Common myeloid progenitor, CD34-positive (primary cell): ENCODE measurements around the gene COL4A6.

ENCODE experiments used
- CTCF ChIA-PET: fragments of 350-600 bp; sonication (Branson Sonifier 250); formaldehyde crosslinking; loops from one replicate; lab custom pipeline; 2021; ENCODE audit warnings: antibody characterized with exemption; lab: Charles Lee
- POLR2A ChIA-PET: fragments of 350-600 bp; sonication (Branson Sonifier 250); formaldehyde crosslinking; loops from one replicate; lab custom pipeline; 2021; ENCODE audit warnings: antibody characterized with exemption; lab: Charles Lee
- DNase-seq, 3 donors: peaks; one replicate each; pipeline versions ENCODE4 v3.0.0 to v3.0.0-alpha.2; 2013
- H3K27ac ChIP-seq, 2 experiments: 1 replicate in 1 of 2; 2 replicates in 1 of 2; pipeline ENCODE4 v1.7.0; 2013; ENCODE audit warnings: inconsistent platforms in 2 of 2, low read length in 2 of 2, mild to moderate bottlenecking in 2 of 2, low read depth in 1 of 2, moderate library complexity in 1 of 2; ENCODE audit not compliant: severe bottlenecking in 2 of 2, insufficient read depth in 1 of 2, poor library complexity in 1 of 2
- H3K27me3 ChIP-seq, 5 experiments: replicated peaks in 2 of 5; 1 replicate in 3 of 5; 2 replicates in 2 of 5; pipeline versions ENCODE4 v1.6.1 to v1.7.0; 2013; ENCODE audit warnings: low read length in 4 of 5, mild to moderate bottlenecking in 2 of 5, moderate library complexity in 2 of 5, inconsistent platforms in 1 of 5; ENCODE audit not compliant: insufficient read depth in 5 of 5, control insufficient read depth in 4 of 5
- H3K36me3 ChIP-seq, 4 experiments: 1 replicate in 2 of 4; 2 replicates in 2 of 4; pipeline versions ENCODE4 v1.6.1 to v1.7.0; 2013; ENCODE audit warnings: low read length in 3 of 4, control low read depth in 1 of 4, mild to moderate bottlenecking in 1 of 4; ENCODE audit not compliant: control insufficient read depth in 4 of 4, insufficient read depth in 4 of 4
- H3K4me1 ChIP-seq, 4 experiments: 1 replicate in 3 of 4; 2 replicates in 1 of 4; pipeline versions ENCODE4 v1.6.1 to v1.7.1; 2013; ENCODE audit warnings: low read length in 3 of 4, mild to moderate bottlenecking in 3 of 4, control low read depth in 1 of 4, inconsistent platforms in 1 of 4, moderate library complexity in 1 of 4; ENCODE audit not compliant: control insufficient read depth in 4 of 4, insufficient read depth in 4 of 4; ENCODE audit errors: control extremely low read depth in 1 of 4
- H3K4me3 ChIP-seq, 7 experiments: 1 replicate in 4 of 7; 2 replicates in 3 of 7; pipeline versions ENCODE4 v1.5.1 to v1.7.0; 2013; ENCODE audit warnings: mild to moderate bottlenecking in 7 of 7, low read length in 6 of 7, moderate library complexity in 6 of 7, inconsistent platforms in 2 of 7, low read depth in 2 of 7, control low read depth in 1 of 7; ENCODE audit not compliant: insufficient read depth in 4 of 7, control insufficient read depth in 1 of 7; ENCODE audit errors: extremely low read depth in 1 of 7
- H3K9me3 ChIP-seq, 5 experiments: 1 replicate in 4 of 5; 2 replicates in 1 of 5; pipeline versions ENCODE4 v1.6.1 to v1.7.1; 2013; ENCODE audit warnings: low read length in 4 of 5, mild to moderate bottlenecking in 2 of 5, inconsistent platforms in 1 of 5, low read depth in 1 of 5, moderate library complexity in 1 of 5; ENCODE audit not compliant: control insufficient read depth in 4 of 5, insufficient read depth in 2 of 5; ENCODE audit errors: control extremely low read depth in 1 of 5
- WGBS: methylation state at CpG from one replicate; pipeline ENCODE4 v1.1.5; 2013; ENCODE audit not compliant: insufficient coverage; 5-methylcytosine and 5-hydroxymethylcytosine counted together

The COL4A6 gene

DNA sequence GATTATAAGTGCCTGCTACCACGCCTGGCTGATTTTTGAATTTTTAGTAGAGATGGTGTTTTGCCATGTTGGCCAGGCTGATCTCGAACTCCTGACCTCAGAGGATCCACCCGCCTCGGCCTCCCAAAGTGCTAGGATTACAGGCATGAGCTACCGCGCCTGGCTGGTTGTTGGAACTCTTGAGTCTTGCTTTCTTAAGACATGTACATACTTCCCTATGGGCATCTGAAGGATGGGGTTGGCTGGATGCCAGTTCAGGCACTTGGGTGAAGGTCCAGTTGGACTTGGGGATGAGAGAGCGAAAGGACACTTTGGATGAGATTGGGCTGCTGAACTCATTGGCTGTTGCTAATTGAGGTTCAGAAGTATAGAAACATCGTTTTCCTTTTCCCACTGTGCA is 306.2 kb downstream of the COL4A6 start:
- POLR2A ChIA-PET: no interaction called here
- CTCF ChIA-PET: no interaction called here
- 95% methylated on average over 8 of the region's 8 CpGs for WGBS

DNA sequence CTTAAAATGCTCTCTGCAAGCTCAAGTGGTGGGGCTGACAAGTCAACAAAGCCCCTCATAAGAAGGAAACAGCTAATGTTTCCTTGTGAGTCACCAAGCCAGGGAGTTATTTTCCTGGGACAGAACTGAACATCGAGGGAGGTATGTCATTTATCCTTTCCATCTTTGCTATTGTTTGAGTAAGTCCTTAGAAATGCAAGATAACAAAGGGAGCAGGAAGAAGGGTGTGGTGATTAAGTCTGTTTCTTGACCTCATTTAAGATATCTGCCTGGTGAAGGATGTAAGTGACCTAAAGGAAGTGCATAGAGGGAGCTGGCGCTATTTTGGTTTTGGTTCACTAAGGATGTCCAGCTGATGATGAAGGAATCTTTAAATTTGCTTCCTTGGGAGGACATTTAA is 306.8 kb downstream of the COL4A6 start:
- no peak for DNase-seq
- Histone ChIP-seq H3K36me3 (peaks cover 0 to 18% (median 4%) of the 10 kb centered on the region in 4 experiments), H3K9me3 (no peaks in the 10 kb centered on the region), H3K27me3 (peaks cover 0 to 2% (median 0%) of the 10 kb centered on the region in 5 experiments), H3K27ac (no peak overlapping the region), H3K4me3 (no peak overlapping the region), H3K4me1 (no peaks in the 10 kb centered on the region)
- CTCF ChIA-PET: no interaction called here
- POLR2A ChIA-PET: no interaction called here
- 67% methylated on average over 2 of the region's 2 CpGs for WGBS

More for the DNA sequence above, 306.2 kb downstream of the COL4A6 start:
- H3K4me3 ChIP-seq: no peak overlapping the region
- H3K9me3 ChIP-seq: no peaks in the 10 kb centered on the region
- peaks cover 0 to 2% (median 0%) of the 10 kb centered on the region in 5 experiments for H3K27me3 ChIP-seq
- peaks cover 0 to 18% (median 5%) of the 10 kb centered on the region in 4 experiments for H3K36me3 ChIP-seq
- H3K4me1 ChIP-seq: no peaks in the 10 kb centered on the region
- no peak for DNase-seq
- H3K27ac ChIP-seq: no peak overlapping the region

DNA sequence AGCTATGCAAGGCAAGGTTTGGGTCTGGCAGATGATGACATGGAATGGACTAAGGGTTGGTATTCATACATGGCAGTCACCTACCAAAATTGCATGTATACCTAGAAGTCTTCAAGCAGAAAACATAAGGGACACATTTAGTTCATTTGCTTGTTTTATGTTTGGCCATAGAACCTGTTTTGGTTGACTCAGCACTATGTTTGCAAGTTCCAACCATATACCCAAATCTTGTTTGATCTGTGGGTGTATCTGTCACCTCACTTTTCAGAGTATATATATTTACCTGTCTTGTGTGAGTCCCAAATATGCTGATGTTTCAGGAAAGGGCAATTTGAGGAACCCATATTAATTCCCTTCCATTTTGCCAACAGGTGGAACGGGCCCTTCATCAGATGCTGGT is 307.3 kb downstream of the COL4A6 start:
- peaks cover 0 to 18% (median 4%) of the 10 kb centered on the region in 4 experiments for H3K36me3 ChIP-seq
- CTCF ChIA-PET: no interaction called here
- no peak overlapping the region for H3K27ac ChIP-seq
- no peaks in the 10 kb centered on the region for H3K9me3 ChIP-seq
- H3K27me3 ChIP-seq: peaks cover 0 to 2% (median 0%) of the 10 kb centered on the region in 5 experiments
- H3K4me1 ChIP-seq: no peaks in the 10 kb centered on the region
- no peak overlapping the region for H3K4me3 ChIP-seq
- DNase-seq: no peak
- POLR2A ChIA-PET: no interaction called here
- WGBS: 83% methylated on average over 1 of the region's 1 CpG

- CTCF ChIA-PET: no interaction called here
- Histone ChIP-seq H3K4me1 (no peaks in the 10 kb centered on the region), H3K9me3 (no peaks in the 10 kb centered on the region), H3K27ac (no peak overlapping the region), H3K36me3 (peaks cover 0 to 8% (median 1%) of the 10 kb centered on the region in 4 experiments), H3K4me3 (no peak overlapping the region), H3K27me3 (no peaks in the 10 kb centered on the region)
- no peak for DNase-seq
- POLR2A ChIA-PET: no interaction called here
- WGBS: 96% methylated on average over 4 of the region's 4 CpGs
Measured at GRCh38 chrX:108127152-108127551, 311.1 kb downstream of the COL4A6 start.

- POLR2A ChIA-PET: no interaction called here
- H3K27me3 ChIP-seq: no peaks in the 10 kb centered on the region
- H3K4me1 ChIP-seq: no peaks in the 10 kb centered on the region
- WGBS: 80% methylated on average over 1 of the region's 2 CpGs
- no peak for DNase-seq
- peaks cover 0 to 8% (median 0%) of the 10 kb centered on the region in 4 experiments for H3K36me3 ChIP-seq
- no peak overlapping the region for H3K4me3 ChIP-seq
- no peaks in the 10 kb centered on the region for H3K9me3 ChIP-seq
- H3K27ac ChIP-seq: no peak overlapping the region
- CTCF ChIA-PET: no interaction called here
Measured at GRCh38 chrX:108126661-108127060, 311.6 kb downstream of the COL4A6 start.

DNA sequence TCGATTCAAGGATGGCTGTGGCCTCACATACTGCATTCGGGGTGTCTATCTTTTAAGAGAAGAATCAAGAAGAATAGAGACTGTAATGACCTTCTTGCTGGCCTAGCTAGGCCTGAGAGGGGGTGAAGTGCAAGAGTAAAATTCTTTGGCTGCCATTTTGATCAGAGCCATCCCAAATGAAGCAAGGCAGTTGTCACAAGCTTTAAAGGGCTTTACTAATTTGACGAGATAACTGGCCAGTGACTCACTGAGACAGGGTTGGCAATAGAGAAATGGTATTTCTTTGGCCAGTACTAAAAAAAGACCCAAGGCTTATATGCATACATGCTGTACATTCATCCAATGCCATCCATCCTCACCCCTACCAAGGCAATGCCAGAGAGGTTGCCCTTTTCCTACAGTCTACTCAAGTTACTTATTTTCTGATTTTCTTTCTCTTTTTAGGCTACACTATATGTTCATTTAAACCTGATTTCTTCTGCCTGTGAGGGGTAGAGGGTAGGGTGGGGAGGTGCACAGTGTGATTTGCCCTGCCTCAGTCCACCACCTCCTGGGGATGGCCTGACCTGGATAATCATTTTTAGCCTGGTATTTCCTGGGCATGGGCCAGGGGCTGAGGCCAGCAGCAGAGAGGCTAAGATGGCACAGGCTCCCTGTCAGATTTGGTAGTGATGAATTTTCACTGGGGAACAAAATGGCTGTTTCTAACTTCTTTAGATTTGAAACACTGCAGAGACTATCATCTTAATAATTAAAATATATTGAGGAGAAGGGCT is 314.4 kb downstream of the COL4A6 start:
- no peaks in the 10 kb centered on the region for H3K27me3 ChIP-seq
- no peaks in the 10 kb centered on the region for H3K36me3 ChIP-seq
- no peaks in the 10 kb centered on the region for H3K4me1 ChIP-seq
- H3K9me3 ChIP-seq: no peaks in the 10 kb centered on the region
- 100% methylated on average over 1 of the region's 3 CpGs for WGBS
- DNase-seq: no peak
- ChIA-PET CTCF (no interaction called here), POLR2A (no interaction called here)
- no peak overlapping the region for H3K4me3 ChIP-seq
- H3K27ac ChIP-seq: no peak overlapping the region

- Histone ChIP-seq H3K36me3 (no peaks in the 10 kb centered on the region), H3K9me3 (no peaks in the 10 kb centered on the region), H3K4me1 (no peaks in the 10 kb centered on the region), H3K27me3 (no peaks in the 10 kb centered on the region), H3K4me3 (no peak overlapping the region), H3K27ac (no peak overlapping the region)
- POLR2A ChIA-PET: no interaction called here
- 93% methylated on average over 2 of the region's 2 CpGs for WGBS
- CTCF ChIA-PET: no interaction called here
- no peak for DNase-seq
Measured at GRCh38 chrX:108122748-108123147, 315.5 kb downstream of the COL4A6 start.
